GM23338 (cell line): ENCODE results near the gene BRD2. TPM values are rescaled to one million over a fixed set of nuclear protein-coding genes. Genes with fewer than 3 reads are reported as not detected.

ENCODE experiments used
- ATAC-seq: fragments of 200-7000 bp; cut with Tn5 transposase; 3 replicates; pipeline ENCODE4 v1.9.1; 2020
- DNase-seq: peaks from one replicate; pipeline ENCODE4 v3.0.0-alpha.2; 2015; ENCODE audit warnings: low spot score
- H2AFZ ChIP-seq: fragments of 200-600 bp; sonication (generic); 2 replicates; pipeline ENCODE4 v1.8.0; 2016; ENCODE audit warnings: antibody characterized with exemption, mild to moderate bottlenecking, moderate library complexity
- H3F3A ChIP-seq: fragments of 200-600 bp; sonication (generic); replicated peaks from 2 replicates; pipeline ENCODE4 v1.8.0; 2017; ENCODE audit warnings: antibody characterized with exemption, mixed run types, low read depth
- H3K27ac ChIP-seq: fragments of 200-600 bp; sonication (generic); 2 replicates; pipeline ENCODE4 v1.6.1; 2016; ENCODE audit warnings: low read depth
- H3K27me3 ChIP-seq: fragments of 200-600 bp; sonication (generic); 2 replicates; pipeline ENCODE4 v1.8.0; 2016; ENCODE audit warnings: mild to moderate bottlenecking, mixed run types, moderate library complexity; ENCODE audit not compliant: insufficient read depth
- H3K36me3 ChIP-seq: fragments of 200-600 bp; sonication (generic); 2 replicates; pipeline ENCODE4 v1.8.0; 2016; ENCODE audit warnings: mild to moderate bottlenecking; ENCODE audit not compliant: insufficient read depth
- H3K4me1 ChIP-seq: fragments of 200-600 bp; sonication (generic); 2 replicates; pipeline ENCODE4 v1.8.0; 2016; ENCODE audit warnings: mild to moderate bottlenecking, moderate library complexity; ENCODE audit not compliant: insufficient read depth
- H3K4me2 ChIP-seq: fragments of 200-600 bp; sonication (generic); 2 replicates; pipeline ENCODE4 v1.7.1; 2017; ENCODE audit warnings: mixed run types
- H3K4me3 ChIP-seq: fragments of 200-600 bp; sonication (generic); 2 replicates; pipeline ENCODE4 v1.6.1; 2016; ENCODE audit warnings: mixed run types
- H3K79me2 ChIP-seq: fragments of 200-600 bp; sonication (generic); replicated peaks from 2 replicates; pipeline ENCODE4 v1.8.0; 2017; ENCODE audit warnings: mild to moderate bottlenecking; ENCODE audit not compliant: insufficient read depth
- H3K9me2 ChIP-seq: fragments of 200-600 bp; sonication (generic); 2 replicates; pipeline ENCODE4 v1.8.0; 2017; ENCODE audit not compliant: insufficient read depth
- H4K20me1 ChIP-seq: fragments of 200-600 bp; sonication (generic); replicated peaks from 2 replicates; pipeline ENCODE4 v1.8.0; 2017; ENCODE audit warnings: mild to moderate bottlenecking; ENCODE audit not compliant: insufficient read depth
- H3K27ac Mint-ChIP-seq: 2 replicates; pipeline ENCODE4 v1.8.0; 2020; ENCODE audit warnings: inconsistent platforms, mild to moderate bottlenecking, moderate library complexity, mixed read lengths
- H3K27me3 Mint-ChIP-seq: 3 replicates; pipeline ENCODE4 v1.8.0; 2022; ENCODE audit warnings: low read depth, mild to moderate bottlenecking, moderate library complexity, mixed read lengths, inconsistent platforms; ENCODE audit not compliant: insufficient read depth, poor library complexity
- H3K36me3 Mint-ChIP-seq: 3 replicates; pipeline ENCODE4 v1.8.0; 2021; ENCODE audit warnings: low read depth, mild to moderate bottlenecking, inconsistent platforms, moderate library complexity, mixed read lengths
- H3K4me1 Mint-ChIP-seq: 3 replicates; pipeline ENCODE4 v1.8.0; 2020; ENCODE audit warnings: mild to moderate bottlenecking, inconsistent platforms, mixed read lengths
- H3K4me3 Mint-ChIP-seq: 3 replicates; pipeline ENCODE4 v1.8.0; 2021; ENCODE audit warnings: moderate library complexity, mild to moderate bottlenecking, inconsistent platforms, mixed read lengths
- H3K9me3 Mint-ChIP-seq: 3 replicates; pipeline ENCODE4 v1.8.0; 2020; ENCODE audit warnings: moderate library complexity, mild to moderate bottlenecking, inconsistent platforms, mixed read lengths
- CREB1 ChIP-seq: fragments of 250-450 bp; sonication (Bioruptor Pico); IDR thresholded peaks from 2 replicates; pipeline ENCODE4 v1.5.0; 2020; ENCODE audit warnings: low read depth, mild to moderate bottlenecking, moderate library complexity
- CTCF ChIP-seq, 2 experiments: fragments of 200-600 bp in 1 of 2; sonication (generic) in 1 of 2; conservative IDR thresholded peaks; 2 replicates each; pipeline versions ENCODE4 v1.5.1 to v1.6.1; 2016 to 2017; ENCODE audit warnings: antibody characterized with exemption in 2 of 2, low read depth in 2 of 2, mild to moderate bottlenecking in 2 of 2, moderate library complexity in 1 of 2
- ETS1 ChIP-seq: IDR thresholded peaks from 2 replicates; pipeline ENCODE4 v1.6.1; 2016; ENCODE audit warnings: antibody characterized with exemption
- EZH2 ChIP-seq: fragments of 200-600 bp; sonication (generic); IDR thresholded peaks from one replicate; pipeline ENCODE4 v1.8.0; 2017; ENCODE audit warnings: antibody characterized with exemption, mild to moderate bottlenecking, low read depth; ENCODE audit not compliant: unreplicated experiment
- EZH2phosphoT487 ChIP-seq: fragments of 200-600 bp; sonication (generic); IDR thresholded peaks from one replicate; pipeline ENCODE4 v1.8.1; 2018; ENCODE audit warnings: antibody characterized with exemption; ENCODE audit not compliant: unreplicated experiment
- JUNB ChIP-seq: IDR thresholded peaks from one replicate; pipeline ENCODE4 v1.6.1; 2016; ENCODE audit warnings: antibody characterized with exemption; ENCODE audit not compliant: unreplicated experiment
- NANOG ChIP-seq: IDR thresholded peaks from 2 replicates; pipeline ENCODE4 v1.6.1; 2016; ENCODE audit warnings: antibody characterized with exemption, borderline replicate concordance
- POLR2AphosphoS5 ChIP-seq: IDR thresholded peaks from 2 replicates; pipeline ENCODE4 v1.6.1; 2016; ENCODE audit warnings: antibody characterized with exemption, low read depth
- REST ChIP-seq: IDR thresholded peaks from one replicate; pipeline ENCODE4 v1.6.1; 2018; ENCODE audit warnings: antibody characterized with exemption; ENCODE audit not compliant: unreplicated experiment
- STAT1 ChIP-seq: IDR thresholded peaks from one replicate; pipeline ENCODE4 v1.6.1; 2016; ENCODE audit warnings: antibody characterized with exemption; ENCODE audit not compliant: unreplicated experiment
- ZNF114 ChIP-seq: fragments of 250-450 bp; sonication (Bioruptor Pico); IDR thresholded peaks from 2 replicates; pipeline ENCODE4 v1.5.0; 2020; ENCODE audit warnings: mild to moderate bottlenecking, moderate library complexity
- ZNF331 ChIP-seq: fragments of 250-450 bp; sonication (Bioruptor Pico); IDR thresholded peaks from 2 replicates; pipeline ENCODE4 v1.5.0; 2020; ENCODE audit warnings: low read depth, mild to moderate bottlenecking, moderate library complexity
- ZNF462 ChIP-seq: fragments of 250-450 bp; sonication (Bioruptor Pico); IDR thresholded peaks from 2 replicates; pipeline ENCODE4 v1.5.0; 2020; ENCODE audit warnings: mild to moderate bottlenecking, moderate library complexity
- polyA plus RNA-seq: library from polyadenylated mRNA; unstranded; fragments of >200 nt; fragmentation: Nextera tagmentation; extraction: Ambion mirVana; gene quantifications from 2 replicates; pipeline ENCODE4 v1.2.1, GENCODE V29; 2016
- total RNA-seq: library from RNA; depleted of rRNA; stranded (reverse); fragments of >200 nt; shearing (Covaris generic); gene quantifications from 2 replicates; pipeline ENCODE4 v1.2.3, GENCODE V29; 2014

The BRD2 gene
- total and polyA plus RNA-seq, 2 experiments from 2014 or later = 84.9 to 169 TPM

- no peaks in the 10 kb centered on the region; the same call in 2 of the 3 replicates for H3K36me3 Mint-ChIP-seq
- Histone ChIP-seq H3K36me3 (no peaks in the 10 kb centered on the region), H2AFZ (no peak overlapping the region), H3K9me2 (no peaks in the 10 kb centered on the region), H3K27me3 (no peaks in the 10 kb centered on the region), H4K20me1 (no peaks in the 10 kb centered on the region; the same call in none of the 2 replicates), H3K4me3 (no peak overlapping the region), H3K79me2 (peaks cover 15% of the 10 kb centered on the region), H3K4me2 (no peak overlapping the region), H3K4me1 (peaks cover 5% of the 10 kb centered on the region; the same call in 1 of the 2 replicates), H3F3A (0 out of 2 replicates have a peak, but pooled peaks cover 3% of the 10 kb centered on the region), H3K27ac (no peak overlapping the region)
- peaks cover 11% of the 10 kb centered on the region for H3K4me1 Mint-ChIP-seq
- H3K27me3 Mint-ChIP-seq = no peaks in the 10 kb centered on the region
- ATAC-seq (no peak), DNase-seq (no peak)
- no peak for TF ChIP-seq ZNF114 (CRISPR knock-in tag)
- TF ChIP-seq ZNF331 (CRISPR knock-in tag) = no peak
- TF ChIP-seq EZH2phosphoT487 = no peak
- TF ChIP-seq ZNF462 (CRISPR knock-in tag) = no peak
- TF ChIP-seq POLR2AphosphoS5 = no peak
- TF ChIP-seq CTCF (conservative IDR thresholded peaks at IDR 0.05; ENCODE audit: low read depth in 2 of 2) = no peak
- TF ChIP-seq NANOG = no peak
- no peak for TF ChIP-seq REST
- no peak for TF ChIP-seq JUNB
- TF ChIP-seq ETS1 = no peak
- TF ChIP-seq CREB1 = no peak
- TF ChIP-seq EZH2 = no peak
- no peak for TF ChIP-seq STAT1
- no peak overlapping the region for H3K4me3 Mint-ChIP-seq
- H3K9me3 Mint-ChIP-seq = no peaks in the 10 kb centered on the region
- H3K27ac Mint-ChIP-seq = no peak overlapping the region
These were observed 4.5 kb upstream of the BRD2 start for GRCh38 chr6:32963866-32964265.
